Stimulated activated CD8-positive, alpha-beta memory T cell treated with anti-CD3 and anti-CD28 coated beads, Interleukin-15, amount 100 ng/mL, for 1 hour (primary cell): ENCODE data around the gene UGGT1.

Source experiments
- DNase-seq: peaks from one replicate; pipeline ENCODE4 v3.0.0-alpha.2; 2020; ENCODE audit warnings: low read depth

The UGGT1 gene

GRCh38 chr2:128090945-128091725 lies at the start of gene UGGT1:
Gene UGGT1, plus strand, starts transcription at chr2:128091200. Its CDS starts 158 bp downstream, at chr2:128091358.
- peak; percentile 86 for DNase-seq

- no peak for DNase-seq
These were observed 49.4 kb upstream of the UGGT1 start for GRCh38 chr2:128041561-128041960.

- no peak for DNase-seq
These were observed 48.0 kb upstream of the UGGT1 start for GRCh38 chr2:128043041-128043440.

- DNase-seq = no peak
These were observed 37.7 kb upstream of the UGGT1 start for GRCh38 chr2:128053331-128053730.

- no peak for DNase-seq
These were observed 36.7 kb upstream of the UGGT1 start for GRCh38 chr2:128054104-128054885.

GRCh38 chr2:128057334-128057733 lies 33.7 kb upstream of the UGGT1 start:
- no peak for DNase-seq

- no peak for DNase-seq
These were observed 32.9 kb upstream of the UGGT1 start for GRCh38 chr2:128058114-128058513.

- DNase-seq = no peak
These were observed 28.4 kb upstream of the UGGT1 start for GRCh38 chr2:128062571-128062970.

- DNase-seq = no peak
These were observed 26.6 kb upstream of the UGGT1 start for GRCh38 chr2:128064353-128064752.

- DNase-seq = no peak
These were observed 21.2 kb upstream of the UGGT1 start for GRCh38 chr2:128069769-128070168.

GRCh38 chr2:128073278-128073677 lies 17.7 kb upstream of the UGGT1 start:
- no peak for DNase-seq

- DNase-seq = no peak
These were observed 14.4 kb upstream of the UGGT1 start for GRCh38 chr2:128076461-128077106.

GRCh38 chr2:128084757-128085156 lies 6.2 kb upstream of the UGGT1 start:
- DNase-seq = no peak

GRCh38 chr2:128086244-128086643 lies 4.8 kb upstream of the UGGT1 start:
- DNase-seq = no peak

GRCh38 chr2:128090575-128090944 lies 440 bp upstream of the UGGT1 start:
- DNase-seq = no peak

GRCh38 chr2:128091726-128092080 lies 703 bp downstream of the UGGT1 start:
- DNase-seq = no peak

- no peak for DNase-seq
These were observed 1.7 kb downstream of the UGGT1 start for GRCh38 chr2:128092656-128093055.

- DNase-seq = no peak
These were observed 2.8 kb downstream of the UGGT1 start for GRCh38 chr2:128093762-128094161.

GRCh38 chr2:128095201-128095600 lies 4.2 kb downstream of the UGGT1 start:
- no peak for DNase-seq

GRCh38 chr2:128103407-128103806 lies 12.4 kb downstream of the UGGT1 start:
- DNase-seq = no peak

- DNase-seq = no peak
These were observed 14.1 kb downstream of the UGGT1 start for GRCh38 chr2:128105072-128105471.

GRCh38 chr2:128108166-128108565 lies 17.2 kb downstream of the UGGT1 start:
- DNase-seq = no peak

GRCh38 chr2:128109243-128109642 lies 18.2 kb downstream of the UGGT1 start:
- no peak for DNase-seq
